PFSK-1 (cell line): ENCODE measurements around the gene NOXO1.

Source experiments
- FOXP2 ChIP-seq: optimal IDR thresholded peaks from 2 replicates; pipeline ENCODE3; 2011; ENCODE audit warnings: borderline replicate concordance, control low read depth, inconsistent platforms; ENCODE audit not compliant: insufficient read depth; ENCODE audit errors: extremely low read length, extremely low read depth
- POLR2AphosphoS5 ChIP-seq: IDR thresholded peaks from 2 replicates; pipeline ENCODE4 v1.6.1; 2012; ENCODE audit warnings: low read depth, mild to moderate bottlenecking, control low read depth, low read length, moderate library complexity
- SIN3A ChIP-seq: IDR thresholded peaks from 2 replicates; pipeline ENCODE4 v1.6.1; 2012; ENCODE audit warnings: mild to moderate bottlenecking, low read length, moderate library complexity, borderline replicate concordance; ENCODE audit not compliant: insufficient read depth
- TAF1 ChIP-seq: IDR thresholded peaks from 2 replicates; pipeline ENCODE4 v1.6.1; 2012; ENCODE audit warnings: low read length, control low read depth, borderline replicate concordance; ENCODE audit not compliant: insufficient read depth
- TF ChIP-seq, protein P1 (sequence below), 2 experiments: IDR thresholded peaks; 2 replicates each; pipeline versions ENCODE4 v1.6.1 to v1.8.0; 2011 to 2012; ENCODE audit warnings: low read depth in 2 of 2, low read length in 2 of 2, control low read depth in 1 of 2, inconsistent platforms in 1 of 2, mild to moderate bottlenecking in 1 of 2, moderate library complexity in 1 of 2; ENCODE audit not compliant: insufficient read depth in 1 of 2

The NOXO1 gene

DNA sequence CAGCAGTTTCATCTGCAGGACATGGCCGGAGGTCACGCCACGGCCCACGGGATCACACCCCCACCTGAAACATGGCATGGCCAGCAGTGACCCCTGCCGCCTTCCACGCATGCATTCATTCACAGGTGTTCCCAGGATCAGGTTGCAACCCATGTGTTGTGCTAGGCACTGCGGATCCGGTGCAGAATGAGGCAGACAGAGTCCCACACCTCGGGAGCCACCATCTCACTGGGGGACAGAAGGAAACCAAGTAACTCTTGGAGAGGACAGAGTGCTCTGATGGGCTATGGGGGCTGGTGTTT, 33.9 kb downstream of the NOXO1 start:
- TF ChIP-seq FOXP2 (no peak), TAF1 (no peak), POLR2AphosphoS5 (no peak), SIN3A (no peak)
- TF ChIP-seq, protein P1, sequence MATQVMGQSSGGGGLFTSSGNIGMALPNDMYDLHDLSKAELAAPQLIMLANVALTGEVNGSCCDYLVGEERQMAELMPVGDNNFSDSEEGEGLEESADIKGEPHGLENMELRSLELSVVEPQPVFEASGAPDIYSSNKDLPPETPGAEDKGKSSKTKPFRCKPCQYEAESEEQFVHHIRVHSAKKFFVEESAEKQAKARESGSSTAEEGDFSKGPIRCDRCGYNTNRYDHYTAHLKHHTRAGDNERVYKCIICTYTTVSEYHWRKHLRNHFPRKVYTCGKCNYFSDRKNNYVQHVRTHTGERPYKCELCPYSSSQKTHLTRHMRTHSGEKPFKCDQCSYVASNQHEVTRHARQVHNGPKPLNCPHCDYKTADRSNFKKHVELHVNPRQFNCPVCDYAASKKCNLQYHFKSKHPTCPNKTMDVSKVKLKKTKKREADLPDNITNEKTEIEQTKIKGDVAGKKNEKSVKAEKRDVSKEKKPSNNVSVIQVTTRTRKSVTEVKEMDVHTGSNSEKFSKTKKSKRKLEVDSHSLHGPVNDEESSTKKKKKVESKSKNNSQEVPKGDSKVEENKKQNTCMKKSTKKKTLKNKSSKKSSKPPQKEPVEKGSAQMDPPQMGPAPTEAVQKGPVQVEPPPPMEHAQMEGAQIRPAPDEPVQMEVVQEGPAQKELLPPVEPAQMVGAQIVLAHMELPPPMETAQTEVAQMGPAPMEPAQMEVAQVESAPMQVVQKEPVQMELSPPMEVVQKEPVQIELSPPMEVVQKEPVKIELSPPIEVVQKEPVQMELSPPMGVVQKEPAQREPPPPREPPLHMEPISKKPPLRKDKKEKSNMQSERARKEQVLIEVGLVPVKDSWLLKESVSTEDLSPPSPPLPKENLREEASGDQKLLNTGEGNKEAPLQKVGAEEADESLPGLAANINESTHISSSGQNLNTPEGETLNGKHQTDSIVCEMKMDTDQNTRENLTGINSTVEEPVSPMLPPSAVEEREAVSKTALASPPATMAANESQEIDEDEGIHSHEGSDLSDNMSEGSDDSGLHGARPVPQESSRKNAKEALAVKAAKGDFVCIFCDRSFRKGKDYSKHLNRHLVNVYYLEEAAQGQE (IDR thresholded peaks at IDR 0.05; ENCODE audit: insufficient read depth in 1 of 2, low read depth in 2 of 2, low read length in 2 of 2), result no peak

DNA sequence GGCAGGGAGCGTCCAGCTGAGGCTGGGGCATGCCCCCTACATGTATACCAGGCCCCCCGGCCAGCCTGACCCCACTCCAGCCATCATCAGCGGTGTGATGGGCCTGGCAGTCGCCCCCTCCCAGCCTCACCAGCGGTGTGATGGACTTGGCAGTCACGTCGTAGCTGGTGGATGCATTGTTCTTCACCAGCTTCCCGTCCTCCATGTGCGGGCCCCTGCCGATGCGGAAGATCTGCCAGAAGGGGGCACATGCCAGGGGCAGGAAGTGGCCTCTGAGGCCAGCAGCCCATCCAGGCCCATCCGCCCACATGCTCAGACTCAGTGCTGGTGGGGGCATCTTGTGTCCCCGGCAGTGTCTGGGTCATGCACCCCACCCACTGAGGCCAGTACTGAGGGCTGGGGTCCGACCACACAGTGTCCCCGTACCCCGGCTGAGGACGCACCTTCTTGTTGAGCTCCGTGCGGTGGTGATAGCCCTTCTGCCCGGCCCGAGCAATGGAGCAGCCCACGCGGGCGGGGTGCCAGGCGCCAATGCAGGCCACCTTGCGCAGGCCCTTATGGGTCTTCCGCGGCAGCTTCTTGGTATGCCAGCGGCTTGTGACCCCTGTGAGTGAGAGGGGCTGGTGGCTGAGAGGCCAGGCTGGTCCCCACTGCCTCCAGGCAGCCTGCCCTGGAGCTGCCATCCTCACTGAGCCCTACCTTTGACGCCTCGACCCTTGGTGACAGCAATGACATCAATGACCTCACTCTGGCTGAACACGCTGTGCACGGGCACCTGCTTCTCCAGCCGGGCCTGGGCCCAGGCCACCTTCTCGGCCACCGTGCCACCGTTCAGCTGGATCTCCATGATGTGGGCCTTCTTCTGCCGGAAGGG, 34.5 kb downstream of the NOXO1 start:
- no peak for TF ChIP-seq TAF1

DNA sequence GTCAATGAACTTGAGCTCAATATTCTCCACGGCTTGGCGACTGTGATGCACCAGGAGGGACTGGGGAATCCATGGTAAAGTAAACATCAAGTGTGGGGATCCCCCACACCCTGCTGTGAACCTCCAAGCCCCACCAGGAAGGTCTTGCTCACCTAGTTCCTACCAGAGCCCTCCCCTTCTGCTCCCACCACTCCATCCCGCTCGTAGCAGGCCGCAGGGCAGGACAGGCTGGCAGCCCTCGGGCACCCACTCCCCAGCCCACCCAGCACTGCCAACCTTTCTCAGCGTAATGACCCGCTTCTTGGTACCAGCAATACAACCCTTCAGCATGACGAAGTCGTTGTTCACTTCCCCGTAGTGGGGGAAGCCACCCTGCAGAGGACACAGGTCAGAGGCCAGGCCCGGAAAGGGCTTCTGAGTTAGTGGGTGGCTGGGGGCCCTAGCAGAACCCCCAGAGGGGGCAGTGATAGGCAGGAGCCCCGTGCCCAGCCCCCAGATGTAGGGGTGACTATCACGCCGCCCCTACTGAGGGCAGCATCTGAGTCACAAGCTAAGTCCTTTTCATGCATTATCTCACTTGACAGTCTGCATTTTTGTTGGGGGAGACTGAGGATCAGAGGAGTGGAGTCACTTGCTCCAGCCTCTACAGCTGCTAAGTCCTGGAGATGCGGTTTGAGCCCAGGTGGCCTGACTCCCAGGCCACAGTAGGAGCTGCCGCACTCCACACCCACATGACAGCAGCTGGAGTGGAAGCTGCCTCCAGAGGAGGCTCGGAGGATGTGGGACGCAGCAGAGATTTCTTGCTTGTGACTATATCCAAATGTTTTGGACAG, 35.5 kb downstream of the NOXO1 start:
- TF ChIP-seq POLR2AphosphoS5, result no peak
- TF ChIP-seq, protein P1 (IDR thresholded peaks at IDR 0.05; ENCODE audit: insufficient read depth in 1 of 2, low read depth in 2 of 2, low read length in 2 of 2), result no peak
- no peak for TF ChIP-seq TAF1
- no peak for TF ChIP-seq SIN3A
- TF ChIP-seq FOXP2, result no peak

DNA sequence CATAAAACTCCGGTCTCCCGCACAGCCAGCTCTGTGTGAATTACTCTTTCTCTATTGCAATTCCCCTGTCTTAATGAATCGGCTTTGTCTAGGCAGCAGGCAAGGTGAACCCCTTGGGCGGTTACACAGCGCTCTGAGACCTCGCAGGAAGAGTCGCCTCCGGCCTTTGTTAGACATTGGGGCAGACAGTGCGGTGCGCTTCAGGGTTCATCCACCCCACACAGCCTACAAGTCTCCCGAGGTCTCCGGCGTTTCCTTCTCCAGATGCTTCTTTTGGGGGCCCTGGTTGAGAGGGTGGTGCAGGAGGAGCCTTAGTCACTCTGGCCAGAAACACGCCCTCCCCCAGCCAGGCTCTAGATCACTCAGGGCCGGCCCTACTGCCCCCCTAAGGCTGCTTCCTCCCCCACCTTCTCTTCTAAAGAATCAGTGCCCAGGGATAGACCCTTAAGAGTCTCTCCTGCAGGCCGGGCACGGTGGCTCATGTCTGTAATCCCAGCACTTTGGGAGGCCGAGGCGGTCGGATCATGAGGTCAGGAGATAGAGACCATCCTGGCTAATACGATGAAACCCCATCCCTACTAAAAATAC, 36.6 kb downstream of the NOXO1 start:
- TF ChIP-seq POLR2AphosphoS5, result no peak

DNA sequence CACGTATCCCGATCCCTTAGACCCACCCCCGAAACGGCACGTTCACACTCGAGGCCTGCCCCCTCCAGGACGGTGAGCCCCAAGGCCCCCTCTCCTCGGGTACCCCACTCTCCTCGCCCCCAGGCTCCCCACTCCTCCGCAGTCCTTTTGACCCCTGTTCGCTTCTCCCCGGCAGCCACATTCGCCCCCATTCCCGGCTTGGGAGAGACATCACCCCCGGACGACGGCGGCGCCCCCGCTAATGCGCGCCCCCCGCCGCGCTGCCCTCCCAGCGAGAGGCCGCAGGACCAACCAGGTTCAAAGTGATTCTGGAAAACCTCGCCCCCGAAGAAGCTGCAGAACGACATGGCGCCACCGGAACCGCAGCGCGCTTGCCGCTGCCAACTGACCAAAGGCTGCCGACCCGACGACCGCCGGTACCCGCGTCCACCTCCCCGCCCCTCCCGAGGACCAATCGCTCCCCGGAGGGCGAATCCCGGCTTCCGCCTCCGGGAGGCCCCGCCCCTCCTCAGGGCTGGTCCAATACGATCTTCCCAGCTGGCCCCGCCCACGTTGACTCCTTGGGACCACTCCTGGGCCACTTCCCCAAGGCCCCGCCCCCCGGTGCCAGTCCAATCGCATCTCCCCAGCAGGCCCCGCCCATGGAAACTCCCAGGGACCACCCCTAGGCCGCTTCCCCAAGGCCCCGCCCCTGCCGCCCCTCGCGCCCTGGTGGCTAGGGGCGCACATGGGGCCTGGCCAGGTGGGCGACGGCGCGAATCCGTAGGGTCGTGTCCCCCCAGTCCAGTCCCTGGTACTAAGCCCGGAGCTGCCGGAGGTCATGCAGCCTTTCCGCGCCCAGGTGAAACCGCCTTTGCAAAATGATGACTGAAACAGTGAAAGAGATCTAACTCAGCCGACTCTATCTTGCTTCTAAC, 38.2 kb downstream of the NOXO1 start, which contains the start of gene MSRB1:
TSS of gene MSRB1 (minus strand) at position 390 of the 917 bp plus-strand sequence. CDS start at position 347, 43 bp downstream.
- TF ChIP-seq SIN3A (no peak), FOXP2 (no peak), TAF1 (peak; percentile 84; the same call in 1 of the 2 replicates), POLR2AphosphoS5 (peak; percentile 59)

DNA sequence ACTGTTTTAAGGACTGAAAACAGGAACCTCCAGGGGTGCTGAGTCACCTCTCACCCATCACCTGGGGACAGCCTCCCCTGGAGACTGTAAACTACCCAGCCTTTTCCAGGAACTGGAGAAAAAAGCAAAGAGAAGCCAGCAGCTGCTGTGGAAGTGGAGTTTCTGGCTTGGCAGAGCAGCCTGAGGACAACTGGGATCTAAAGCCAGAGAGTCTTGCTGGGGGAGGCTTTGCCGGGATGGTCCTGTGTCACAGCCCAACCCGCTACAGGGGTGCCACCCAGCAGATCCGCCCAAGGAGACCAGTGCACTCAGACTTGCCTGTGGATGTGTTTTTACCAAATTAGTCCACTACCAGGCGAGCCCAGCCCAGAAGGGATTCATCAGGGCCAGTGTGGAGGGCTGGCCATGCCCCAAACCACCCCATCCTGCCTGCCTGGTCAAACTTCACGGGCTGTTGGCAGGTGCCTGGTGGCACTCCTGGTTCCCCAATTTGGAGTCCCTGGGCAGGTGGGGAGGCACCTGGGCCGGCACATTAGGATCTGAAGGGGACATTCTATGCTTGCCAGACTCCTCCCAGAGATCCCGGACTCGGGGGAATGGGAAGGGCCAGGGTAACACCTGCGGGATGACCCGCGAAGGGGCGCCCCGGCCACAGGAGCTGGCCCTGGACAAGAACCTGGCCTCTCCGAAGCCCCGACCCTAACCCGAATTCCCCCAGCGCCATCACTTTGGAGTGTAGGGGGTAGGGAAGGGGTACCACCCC, 39.0 kb downstream of the NOXO1 start:
- TF ChIP-seq, protein P1 (IDR thresholded peaks at IDR 0.05; ENCODE audit: insufficient read depth in 1 of 2, low read depth in 2 of 2, low read length in 2 of 2), result no peak
- TF ChIP-seq FOXP2 (no peak), SIN3A (no peak), TAF1 (no peak), POLR2AphosphoS5 (no peak)
